Activated T-cell treated with anti-CD3 and anti-CD28 coated beads, Interleukin-2, amount 50 U/mL, for 48 hours (primary cell): ENCODE measurements around the gene BCR.

Source experiments
- DNase-seq, 2 experiments: peaks; one replicate each; pipeline ENCODE4 v3.0.0-alpha.2; 2020

The BCR gene

DNA sequence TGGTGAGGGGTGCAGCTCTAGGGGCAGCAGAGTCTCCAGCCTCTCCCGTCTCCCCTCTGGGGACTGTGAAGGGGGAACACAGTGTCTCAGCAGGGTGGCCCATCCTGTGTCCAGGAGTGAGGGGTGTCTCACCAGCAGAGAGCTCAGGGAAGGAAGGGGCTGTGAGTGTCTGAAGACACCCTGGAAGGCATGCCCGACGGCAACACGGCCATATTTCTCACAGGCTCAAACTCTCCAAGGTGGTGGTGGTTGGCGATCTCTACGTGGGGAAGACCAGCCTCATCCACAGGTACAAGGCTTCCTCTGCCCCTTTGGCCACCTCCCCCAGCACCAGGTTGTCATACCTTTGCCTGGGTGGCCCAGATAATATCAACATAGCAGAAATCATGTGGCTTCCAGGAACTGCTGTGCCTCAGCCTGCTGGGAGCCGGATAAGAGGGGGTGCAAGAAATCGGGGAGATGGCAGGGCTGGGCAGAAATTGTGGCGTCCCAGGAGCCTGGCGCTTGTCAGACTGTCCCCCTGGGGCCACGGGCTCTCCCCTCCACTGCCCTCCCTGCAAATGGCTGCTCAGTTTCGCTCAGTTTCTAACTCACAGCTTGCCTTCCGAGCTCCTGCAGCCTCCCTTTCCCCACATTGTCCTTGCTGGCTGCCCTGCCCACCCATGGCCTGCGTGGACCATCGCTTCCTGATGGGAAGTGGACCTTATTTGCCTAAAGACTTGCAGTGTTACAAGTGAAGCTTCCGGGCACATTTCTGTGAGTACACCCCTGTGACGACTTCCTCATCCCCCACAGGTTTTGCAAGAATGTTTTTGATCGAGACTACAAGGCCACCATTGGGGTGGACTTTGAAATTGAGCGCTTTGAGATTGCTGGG, 27.8 kb upstream of the BCR start:
- no peak for DNase-seq

DNA sequence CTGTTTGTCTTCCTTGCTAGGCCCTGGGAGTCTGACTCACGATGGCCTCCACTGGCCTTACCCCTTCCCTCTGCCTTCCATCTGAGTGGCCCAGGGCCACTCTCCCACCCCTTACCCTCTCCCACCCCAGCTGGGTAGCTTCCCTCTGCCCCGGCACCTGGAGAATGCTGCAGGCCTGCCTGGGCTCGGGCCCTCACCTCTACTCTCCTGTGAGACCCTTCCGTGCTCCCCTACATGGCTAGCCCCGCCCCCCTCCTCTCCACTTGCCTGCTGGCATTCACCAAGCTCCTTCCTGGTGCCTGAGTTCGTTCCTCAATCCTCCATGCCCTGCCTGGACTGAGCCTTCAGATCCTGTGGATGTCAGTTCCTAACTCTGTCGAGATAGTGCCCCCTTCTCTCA, 26.3 kb upstream of the BCR start:
- DNase-seq: no peak

DNA sequence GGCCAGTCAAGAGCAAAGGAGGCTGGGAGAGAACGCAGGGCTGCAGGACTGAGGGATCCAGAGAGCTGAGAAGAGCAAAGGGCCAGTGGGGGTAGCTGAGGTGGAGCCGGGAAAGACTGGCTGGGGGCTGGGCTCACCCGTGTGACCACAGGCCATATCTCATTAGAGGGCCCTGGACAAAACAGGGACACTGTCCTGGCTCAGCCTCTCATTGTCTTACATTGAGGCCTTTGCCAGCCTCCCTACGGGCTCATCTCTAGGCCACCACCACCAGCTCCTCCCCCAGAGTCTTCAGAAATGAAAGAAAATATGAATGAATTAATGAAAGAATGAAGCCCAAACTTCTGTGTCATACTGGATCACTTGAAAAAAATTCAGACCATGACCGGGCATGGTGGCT, 25.8 kb upstream of the BCR start:
- DNase-seq: no peak

DNA sequence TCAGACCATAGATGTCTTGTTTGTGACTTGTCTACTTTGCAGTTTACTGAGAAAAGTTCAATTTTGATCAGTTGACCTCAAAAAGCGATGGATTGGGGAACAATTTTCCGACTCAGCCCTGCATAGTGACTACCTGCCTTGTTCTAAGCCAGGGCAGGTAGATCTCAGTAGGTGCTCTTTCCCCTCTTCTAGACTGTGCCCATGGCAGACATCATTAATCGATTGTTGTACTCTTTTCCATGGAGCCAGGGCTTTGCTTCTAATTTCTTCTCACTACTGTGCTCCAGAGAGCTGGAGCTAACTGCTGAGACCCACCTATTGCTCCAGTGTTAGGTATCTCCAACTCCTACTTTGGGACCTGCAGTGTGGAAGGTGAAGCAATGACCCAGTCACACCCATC, 25.2 kb upstream of the BCR start:
- DNase-seq: no peak

DNA sequence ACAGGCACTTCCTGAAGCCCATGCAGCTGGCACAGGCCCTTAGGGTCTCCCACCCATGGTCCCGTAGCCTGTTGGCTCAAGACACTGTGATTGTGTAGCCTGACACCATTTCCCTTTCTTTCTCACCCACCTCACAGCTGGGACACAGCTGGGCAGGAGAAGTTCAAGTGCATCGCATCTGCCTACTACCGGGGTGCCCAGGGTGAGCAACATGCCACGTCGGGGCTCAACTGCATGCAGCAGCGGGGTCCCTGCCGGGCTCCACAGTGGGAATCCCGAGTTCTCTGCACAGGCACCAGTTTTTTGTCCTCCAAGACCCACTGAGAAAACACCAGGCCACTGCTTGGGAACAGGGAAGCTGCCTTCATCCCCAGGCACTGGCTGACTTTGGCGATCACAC, 24.5 kb upstream of the BCR start:
- DNase-seq: no peak

DNA sequence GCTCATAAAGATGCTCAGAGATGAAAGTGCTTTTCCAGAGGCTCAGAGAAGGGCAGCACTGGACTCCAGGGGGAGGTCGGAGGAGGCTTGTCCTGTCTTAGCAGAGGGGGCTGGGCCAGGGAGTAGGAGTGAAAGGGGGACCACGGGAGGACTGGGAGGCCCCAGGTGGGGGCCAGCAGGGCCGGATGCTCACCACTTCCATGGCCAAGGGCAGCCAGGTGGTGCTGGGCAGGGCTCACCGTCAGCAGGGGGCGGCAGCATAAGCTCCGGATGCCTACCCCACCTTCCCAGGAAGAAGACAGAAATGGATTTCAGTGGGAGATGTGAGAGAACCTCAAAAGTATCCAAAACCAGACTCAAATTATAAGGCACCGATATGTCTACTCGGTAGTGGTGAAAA, 24.0 kb upstream of the BCR start:
- DNase-seq: no peak

DNA sequence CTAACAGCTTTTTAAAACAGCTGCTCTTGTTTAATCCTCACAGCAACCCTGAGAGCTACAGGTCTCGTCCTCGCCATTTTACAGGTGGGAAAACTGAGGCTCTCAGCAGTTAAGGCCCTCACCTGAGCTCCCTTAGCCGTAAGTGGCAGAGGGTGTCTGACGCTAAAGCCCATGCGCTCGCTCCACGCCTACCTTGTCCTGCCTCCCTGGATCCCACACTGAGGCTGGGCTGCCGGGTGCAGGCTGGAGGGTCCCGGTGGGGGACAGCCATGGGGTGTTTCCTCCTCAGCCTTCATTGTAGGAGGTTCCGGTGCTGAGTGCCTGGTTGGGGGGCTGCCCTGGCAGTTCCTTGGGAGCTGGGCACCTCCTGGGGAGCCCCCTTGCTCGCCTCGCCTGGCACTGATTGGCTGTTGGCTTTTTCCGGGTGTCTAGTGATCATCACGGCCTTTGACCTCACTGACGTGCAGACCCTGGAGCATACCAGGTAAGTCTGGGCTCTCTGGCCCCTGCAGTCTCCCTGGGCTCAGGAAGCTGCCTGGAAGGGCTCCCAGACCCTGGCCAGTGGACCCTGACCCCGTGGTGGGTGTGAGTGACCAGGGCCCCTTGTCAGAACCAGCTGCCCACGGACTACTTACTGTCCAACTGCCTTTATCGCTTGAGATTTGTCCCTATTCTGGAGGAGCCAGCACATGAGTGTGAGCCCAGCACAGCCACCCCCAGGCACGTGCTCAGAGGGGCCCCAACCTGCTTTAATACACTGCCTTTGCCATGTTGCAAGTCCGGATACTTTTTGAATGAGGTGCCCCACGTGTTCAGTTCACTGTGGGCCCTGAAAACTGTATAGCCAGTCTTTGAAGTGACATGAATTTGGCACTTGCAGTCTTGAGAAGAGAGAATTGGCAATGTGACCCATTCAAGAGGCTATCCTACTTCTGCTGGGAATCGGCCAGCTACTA, 22.5 kb upstream of the BCR start:
- DNase-seq: no peak

DNA sequence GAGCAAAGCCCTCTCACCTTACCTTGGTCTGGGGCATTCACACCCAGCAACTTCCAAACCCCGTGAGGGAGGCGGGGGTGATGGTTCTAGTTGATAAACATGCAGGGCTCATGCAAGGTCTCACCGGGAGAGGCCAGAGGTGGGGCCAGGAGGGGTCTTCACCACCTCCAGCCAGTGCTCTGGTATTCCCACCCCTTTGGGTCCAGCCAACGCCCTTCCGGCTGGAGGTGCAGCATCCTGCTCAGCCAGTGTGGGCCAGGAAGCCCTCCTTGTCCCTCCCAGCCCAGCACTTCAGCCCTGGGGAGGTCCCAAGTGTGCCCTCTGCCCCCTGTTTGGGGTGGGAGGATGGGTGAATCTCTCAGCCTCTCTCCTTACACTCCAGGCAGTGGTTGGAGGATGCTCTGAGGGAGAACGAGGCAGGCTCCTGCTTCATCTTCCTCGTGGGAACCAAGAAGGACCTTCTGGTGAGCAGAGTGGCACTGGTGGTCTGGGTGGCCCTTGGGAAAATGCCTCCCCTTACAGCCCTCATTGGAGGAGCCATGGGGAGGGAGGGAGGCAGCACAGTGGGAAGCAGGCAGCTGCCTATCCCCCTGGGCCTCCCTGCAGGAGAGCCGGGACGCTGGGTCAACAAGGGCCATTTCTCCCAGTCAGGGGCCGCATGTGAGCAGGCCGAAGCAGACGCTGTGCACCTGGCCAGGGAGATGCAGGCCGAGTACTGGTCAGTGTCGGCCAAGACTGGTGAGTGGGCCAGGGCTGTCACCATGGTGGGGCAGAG, 21.6 kb upstream of the BCR start:
- DNase-seq: no peak

DNA sequence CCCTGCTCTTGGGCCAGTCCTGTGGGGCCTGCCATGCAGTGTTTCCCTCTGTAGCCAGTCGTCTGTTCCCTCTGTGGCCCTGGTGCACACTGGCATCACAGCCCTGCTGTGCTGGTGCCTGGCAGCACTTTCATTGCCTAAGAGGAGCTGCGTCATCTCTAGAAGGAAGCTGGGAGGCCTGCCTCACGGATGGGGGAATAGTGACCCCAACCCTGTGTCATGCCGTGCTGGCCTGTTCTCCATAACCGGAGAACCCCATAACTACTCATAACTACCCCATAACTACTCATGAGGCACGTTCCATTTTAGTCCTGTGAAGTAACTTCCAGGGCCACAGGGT, 21.0 kb upstream of the BCR start:
- DNase-seq: no peak

DNA sequence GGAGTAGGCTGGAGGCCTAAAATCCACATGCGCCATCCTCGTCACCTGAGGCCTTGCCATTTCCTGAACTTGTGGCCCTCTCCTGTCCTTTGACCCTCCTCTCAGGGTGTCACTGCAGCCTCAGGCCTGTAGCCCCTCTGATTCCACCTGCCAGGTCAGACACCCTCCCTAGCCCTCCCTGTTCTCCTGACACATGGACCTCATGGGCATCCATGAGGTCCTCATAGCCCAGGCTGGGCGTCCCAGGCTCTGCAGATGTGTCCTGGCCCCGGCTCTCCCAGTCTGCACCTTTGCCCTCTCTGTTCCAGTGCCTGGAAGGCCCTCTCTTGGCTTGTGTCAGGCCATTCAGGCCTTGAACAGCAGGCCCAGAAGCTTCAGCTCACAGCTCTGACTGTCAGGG, 19.3 kb upstream of the BCR start:
- DNase-seq: no peak

DNA sequence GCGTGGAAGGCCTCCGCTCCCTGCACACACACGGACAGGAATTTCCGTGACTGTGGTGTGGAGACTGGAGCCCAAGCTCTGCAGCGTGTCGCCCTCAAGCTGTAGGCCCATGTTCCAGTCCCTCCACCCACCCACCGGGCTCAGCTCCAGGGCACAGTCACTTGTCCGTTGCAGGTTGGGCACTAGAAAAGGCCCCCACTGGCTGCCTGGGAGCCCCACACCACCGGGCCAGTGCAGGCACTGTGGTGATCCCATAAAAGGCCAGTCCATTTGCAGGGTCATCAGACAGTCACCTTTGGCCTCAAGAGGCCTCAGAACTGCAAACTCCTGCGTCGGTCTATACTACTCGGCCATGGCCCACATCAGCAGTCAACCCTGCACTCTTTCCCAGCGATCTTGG, 18.7 kb upstream of the BCR start:
- no peak for DNase-seq

DNA sequence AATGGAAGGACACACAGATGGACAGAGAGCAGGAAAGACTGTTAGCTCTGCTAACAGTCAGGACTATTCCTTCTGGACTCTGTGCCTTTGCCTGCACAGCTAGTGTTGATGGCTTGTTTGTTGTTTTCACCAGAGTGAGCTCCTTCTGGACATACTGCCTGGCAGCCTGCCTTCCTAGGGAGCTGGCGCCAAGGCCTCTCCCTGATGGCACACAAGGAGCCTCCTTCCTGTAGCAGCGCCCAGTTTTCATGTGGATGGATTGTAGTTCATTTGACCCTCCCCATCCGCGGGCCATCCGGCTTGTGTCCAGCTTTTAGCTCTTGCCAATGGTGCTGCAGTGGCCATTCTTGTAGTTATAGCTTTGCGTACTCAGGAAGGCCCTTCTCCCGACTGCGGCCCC, 16.6 kb upstream of the BCR start:
- no peak for DNase-seq

DNA sequence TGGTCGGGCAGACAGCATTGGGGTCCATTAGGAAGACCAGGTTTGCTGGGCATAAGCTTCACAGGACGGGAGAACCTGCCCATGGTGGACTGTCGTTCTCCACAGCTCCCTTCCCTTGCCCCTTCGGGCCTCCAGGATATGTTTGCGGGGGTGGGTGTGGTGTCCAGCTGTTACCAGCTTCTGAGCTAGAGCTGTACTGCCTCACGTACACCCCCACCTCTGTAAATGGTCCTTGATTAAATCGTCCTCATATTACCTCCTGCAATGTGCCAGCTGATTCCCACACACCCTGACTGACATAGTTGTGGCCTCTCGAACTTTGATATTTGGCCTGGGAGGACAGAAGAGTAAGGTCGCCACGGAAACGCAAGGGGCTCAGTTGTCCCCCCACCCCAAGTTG, 16.2 kb upstream of the BCR start:
- DNase-seq: no peak

DNA sequence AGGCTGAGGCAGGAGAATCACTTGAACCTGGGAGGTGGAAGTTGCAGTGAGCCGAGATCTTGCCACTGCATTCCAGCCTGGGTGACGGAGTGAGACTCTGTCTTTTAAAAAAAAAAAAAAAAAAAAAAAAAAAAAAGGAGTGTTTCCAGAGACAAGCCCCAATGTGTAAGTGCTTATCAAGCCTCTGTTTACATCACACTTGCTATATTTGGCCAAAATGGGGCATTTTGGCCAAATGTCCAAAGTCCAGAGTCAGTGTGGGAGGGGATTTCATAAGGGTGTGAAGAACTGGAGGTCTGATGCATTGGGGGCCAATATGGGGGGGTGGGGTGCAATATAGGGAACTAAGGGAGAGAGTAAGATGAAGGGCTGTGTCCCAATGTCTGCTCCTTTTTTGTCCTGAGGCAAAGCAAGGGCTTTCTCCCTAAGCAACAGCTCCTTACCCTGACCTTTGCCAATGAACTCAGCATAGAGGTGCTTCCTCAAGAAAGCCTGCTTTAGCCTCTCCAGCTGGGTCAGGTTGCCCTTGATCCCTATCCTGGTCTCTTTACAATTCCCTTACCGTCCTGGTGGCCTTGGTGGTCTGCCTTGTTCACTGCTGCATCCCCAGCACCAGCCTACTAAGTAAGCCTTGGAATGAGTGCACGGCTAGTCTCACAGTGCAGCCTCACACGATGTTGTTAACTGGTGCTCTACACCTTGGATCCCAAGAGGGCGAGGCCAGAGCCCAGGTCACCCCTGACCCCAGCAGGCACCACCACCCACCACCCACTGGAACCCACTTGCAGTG, 14.1 kb upstream of the BCR start:
- no peak for DNase-seq

DNA sequence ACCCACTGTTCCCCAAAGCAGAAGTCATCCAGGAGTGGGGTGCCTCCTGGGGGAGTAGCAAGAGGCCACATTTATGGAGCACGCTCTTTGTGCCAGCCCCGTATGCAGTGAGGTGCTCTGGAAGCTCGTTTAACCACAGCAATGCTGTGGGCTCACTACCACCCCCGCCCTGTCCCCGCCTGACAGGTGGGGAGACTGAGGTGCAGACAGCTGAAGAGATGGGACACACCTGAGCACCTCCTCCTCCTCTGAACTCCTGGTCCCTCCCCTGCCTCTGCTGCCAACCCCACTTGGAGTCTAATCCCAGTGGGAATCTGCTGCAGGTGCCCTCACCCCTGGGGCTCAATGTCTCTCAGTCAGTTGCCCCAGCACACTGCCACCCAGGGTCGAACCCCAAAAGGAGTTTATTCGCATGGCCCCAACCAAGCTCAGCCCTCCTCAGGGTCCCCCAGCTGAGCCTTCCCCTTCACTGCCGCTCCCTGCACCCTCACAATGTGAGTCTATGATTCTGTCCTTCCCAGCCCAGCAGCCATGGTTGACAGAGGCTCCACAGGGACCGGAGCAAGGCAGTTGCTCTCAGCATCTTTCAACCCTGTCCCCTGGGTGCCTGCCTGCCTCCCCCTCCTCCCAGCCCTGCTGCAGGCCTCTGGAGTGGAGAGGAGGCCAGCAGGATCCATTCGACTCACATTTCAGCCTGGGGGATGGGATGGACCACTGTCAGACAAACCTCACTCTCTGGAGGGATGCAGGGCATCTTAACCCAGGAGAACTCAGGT, 13.3 kb upstream of the BCR start:
- no peak for DNase-seq

DNA sequence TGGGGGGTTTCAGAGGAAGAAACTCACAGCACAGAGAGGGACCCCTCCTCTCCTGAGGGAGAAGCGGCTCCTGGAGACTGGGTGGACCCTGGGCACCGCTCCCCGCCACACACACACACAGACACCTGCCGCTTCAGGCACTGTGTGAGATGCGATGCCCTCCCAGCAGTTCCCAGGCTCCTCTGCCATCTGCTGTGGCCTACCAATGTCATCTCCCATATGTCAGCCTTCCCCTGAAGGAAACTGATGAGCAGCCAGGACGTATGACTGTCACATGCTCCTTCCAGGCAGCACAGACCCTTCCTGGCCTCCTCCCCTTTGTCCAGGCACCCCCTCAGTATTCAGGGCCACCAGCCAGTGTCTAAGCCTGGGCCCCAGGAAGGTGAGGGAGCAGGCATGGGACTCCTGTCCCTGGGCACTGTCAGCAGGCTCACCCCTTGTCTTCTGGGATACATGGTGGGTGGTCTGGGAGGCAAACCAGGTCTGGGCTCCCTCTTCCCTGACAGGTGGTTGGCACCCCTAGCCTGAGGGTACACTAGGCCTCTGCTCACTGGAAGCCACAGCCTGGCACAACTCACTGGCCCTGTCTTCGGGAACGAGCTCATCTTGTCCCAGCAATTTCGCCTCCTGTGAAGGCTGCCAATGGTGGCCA, 11.8 kb upstream of the BCR start:
- no peak for DNase-seq

DNA sequence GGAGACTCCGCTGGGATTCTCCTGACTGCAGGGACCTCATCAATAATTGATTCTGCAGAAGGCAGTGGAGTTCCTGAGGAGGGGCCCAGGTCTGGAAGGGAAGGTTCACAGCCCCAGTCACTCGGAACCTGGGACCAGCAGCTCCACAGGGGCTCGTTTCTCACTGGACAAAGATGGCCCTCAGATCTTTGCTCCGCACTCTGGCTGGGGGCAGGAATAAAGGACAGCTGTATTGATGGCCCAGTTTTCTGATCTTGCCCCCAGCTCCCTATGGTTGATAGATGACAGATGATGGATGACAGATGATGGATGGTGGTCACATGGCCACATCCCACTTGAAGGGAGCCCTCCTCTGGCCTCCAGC, 11.3 kb upstream of the BCR start:
- no peak for DNase-seq

DNA sequence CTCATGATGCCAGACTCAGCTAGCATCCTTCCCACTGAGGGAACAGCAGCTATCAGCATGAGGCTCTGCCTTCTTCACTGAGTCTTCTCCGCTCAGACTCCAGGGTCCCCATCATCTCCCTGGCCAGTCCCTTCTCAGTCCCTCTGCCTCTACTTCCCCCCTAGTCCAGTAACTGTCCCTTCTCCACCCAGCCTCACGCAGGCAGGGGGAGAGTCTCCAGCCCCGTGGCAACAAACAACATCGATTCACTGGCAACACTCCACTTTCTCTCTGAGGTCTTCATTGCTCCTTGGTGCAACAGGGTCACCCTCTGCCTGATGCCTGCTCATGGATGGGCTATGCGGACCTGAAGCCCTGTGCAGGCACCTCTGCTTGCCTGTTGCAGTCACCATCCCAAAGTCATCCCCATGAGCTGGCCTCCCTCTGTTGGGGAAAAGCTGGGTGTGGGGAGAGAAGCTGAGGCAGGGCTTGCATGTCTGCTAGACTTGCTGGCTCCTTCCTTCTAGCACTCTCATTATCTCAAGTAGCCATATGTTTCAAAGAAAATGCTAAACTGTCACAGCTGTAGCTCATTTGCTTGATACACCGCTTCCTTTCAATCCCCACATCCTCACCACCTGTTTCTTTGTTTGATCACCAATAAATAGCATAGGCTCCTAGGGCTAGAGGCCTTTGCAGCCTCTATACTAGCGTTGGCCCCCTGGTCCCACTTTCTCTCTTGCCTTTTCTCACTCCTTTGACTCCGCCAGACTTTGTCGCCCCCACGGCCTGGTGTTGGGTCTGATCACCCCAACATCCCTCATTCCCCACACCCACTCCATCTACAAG, 4.3 kb upstream of the BCR start:
- no peak for DNase-seq

DNA sequence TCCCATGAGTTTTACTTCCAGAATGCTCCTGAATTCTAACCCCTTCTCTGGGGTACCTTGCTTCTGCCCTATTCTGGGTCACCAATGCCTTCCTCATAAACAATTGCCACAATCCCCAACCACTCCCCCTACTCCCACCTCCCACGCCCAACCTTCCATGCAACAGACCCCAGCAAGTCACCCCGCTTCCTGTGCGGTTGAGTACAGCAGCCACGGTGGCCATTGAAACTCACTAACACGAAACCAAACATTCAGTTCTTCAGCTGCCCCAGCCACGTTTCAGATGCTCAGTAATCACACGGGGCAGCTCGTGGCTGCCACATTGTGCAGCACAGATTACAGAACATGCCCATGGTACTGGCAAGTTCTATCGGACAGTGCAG, 3.7 kb upstream of the BCR start:
- DNase-seq: no peak

DNA sequence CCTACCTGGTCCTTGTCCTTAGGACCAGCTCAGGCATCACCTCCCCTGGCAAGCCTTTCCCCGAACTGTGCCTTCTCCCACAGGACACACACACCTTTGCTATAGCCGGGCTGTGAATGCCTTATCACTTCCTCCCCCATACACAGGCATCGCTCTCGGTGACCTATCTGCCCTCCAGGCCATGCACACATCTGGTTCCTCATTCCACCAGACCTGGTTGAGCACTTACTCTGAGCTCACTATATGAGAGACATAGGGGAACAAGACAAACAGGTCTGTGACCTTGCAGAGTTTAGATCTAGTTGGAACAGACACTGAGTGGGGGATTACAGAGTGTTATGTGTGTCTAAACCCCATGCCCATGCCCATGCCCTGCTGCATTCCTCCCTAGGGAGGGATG, 3.1 kb upstream of the BCR start:
- no peak for DNase-seq
